Prostate gland (tissue), 2 donors: ENCODE results near the gene CD58.
"Not testable (repeated sequence)": the region's sequence is repeated elsewhere in the genome, so short reads cannot be mapped to it uniquely, and the experiment has no call there.

Experiments used
- CTCF ChIP-seq, 4 experiments: fragments of 200-600 bp in 2 of 4; fragments of 450-650 bp in 2 of 4; sonication (generic) in 2 of 4; IDR thresholded peaks; 1 replicate in 3 of 4; 2 replicates in 1 of 4; pipeline ENCODE4 v1.5.1; 2016 to 2019; ENCODE audit warnings: antibody characterized with exemption in 4 of 4, mild to moderate bottlenecking in 2 of 4, moderate library complexity in 2 of 4
- POLR2A ChIP-seq: fragments of 450-650 bp; IDR thresholded peaks from one replicate; pipeline ENCODE4 v1.6.1; 2016; ENCODE audit warnings: antibody characterized with exemption, mild to moderate bottlenecking
- POLR2AphosphoS5 ChIP-seq: sonication (generic); formaldehyde crosslinking; IDR thresholded peaks from one replicate; pipeline ENCODE4 v1.6.1; 2017; ENCODE audit warnings: antibody characterized with exemption

- not testable (repeated sequence) for TF ChIP-seq CTCF (IDR thresholded peaks at IDR 0.05); POLR2A; POLR2AphosphoS5
These were observed 22.6 kb upstream of the CD58 start for GRCh38 chr1:116593401-116593800.
